Measurements from ENCODE around the gene CAMSAP3. TPM values are rescaled to one million over a fixed set of nuclear protein-coding genes. Genes with fewer than 3 reads are reported as not detected.

The CAMSAP3 gene
- total RNA-seq, 4 donors from 2014 or later = 0.11 to 0.42 (median 0.18) TPM

- Histone ChIP-seq H3K27me3 (peaks cover 0 to 51% (median 0%) of the 10 kb centered on the region in 4 donors), H3K4me3 (no peak overlapping the region), H3K36me3 (no peaks in the 10 kb centered on the region), H3K9me3 (no peaks in the 10 kb centered on the region), H3K4me1 (no peaks in the 10 kb centered on the region), H3K27ac (replicated peaks in 1 of 4) (no peak overlapping the region)
- TF ChIP-seq EP300 (IDR thresholded peaks at IDR 0.05) = no peak
- no peak for TF ChIP-seq CTCF (IDR thresholded peaks at IDR 0.05)
- no peak for TF ChIP-seq POLR2A (IDR thresholded peaks at IDR 0.05; ENCODE audit: low read depth)
- no peak for TF ChIP-seq POLR2AphosphoS5 (IDR thresholded peaks at IDR 0.05)
- WGBS = 92% methylated on average over 11 of the region's 25 CpGs
- intact Hi-C loops (cut with DNase I) = no loop called here
- no peak for DNase-seq (ENCODE audit: extremely low spot score)
Measured at GRCh38 chr19:7607874-7608560, 12.4 kb downstream of the CAMSAP3 start.

- Histone ChIP-seq H3K36me3 (no peaks in the 10 kb centered on the region), H3K4me3 (no peak overlapping the region), H3K27ac (replicated peaks in 1 of 4) (no peak overlapping the region), H3K4me1 (no peaks in the 10 kb centered on the region), H3K27me3 (peaks cover 0 to 24% (median 0%) of the 10 kb centered on the region in 4 donors), H3K9me3 (no peaks in the 10 kb centered on the region)
- DNase-seq (ENCODE audit: extremely low spot score) = no peak
- no peak for TF ChIP-seq CTCF (IDR thresholded peaks at IDR 0.05)
- no peak for TF ChIP-seq EP300 (IDR thresholded peaks at IDR 0.05)
- no peak for TF ChIP-seq POLR2A (IDR thresholded peaks at IDR 0.05; ENCODE audit: low read depth)
- TF ChIP-seq POLR2AphosphoS5 (IDR thresholded peaks at IDR 0.05) = no peak
- intact Hi-C loops (cut with DNase I) = no loop called here
- 85% methylated on average over 25 of the region's 31 CpGs for WGBS
Measured at GRCh38 chr19:7610491-7611240, 15.0 kb downstream of the CAMSAP3 start.

GRCh38 chr19:7611541-7612279, 16.0 kb downstream of the CAMSAP3 start:
- intact Hi-C loops (cut with DNase I) = no loop called here
- no peak for DNase-seq (ENCODE audit: extremely low spot score)
- TF ChIP-seq CTCF (IDR thresholded peaks at IDR 0.05) = no peak
- TF ChIP-seq POLR2AphosphoS5 (IDR thresholded peaks at IDR 0.05) = no peak
- no peak for TF ChIP-seq EP300 (IDR thresholded peaks at IDR 0.05)
- TF ChIP-seq POLR2A (IDR thresholded peaks at IDR 0.05; ENCODE audit: low read depth) = no peak
- Histone ChIP-seq H3K4me3 (no peak overlapping the region), H3K4me1 (no peaks in the 10 kb centered on the region), H3K36me3 (no peaks in the 10 kb centered on the region), H3K9me3 (no peaks in the 10 kb centered on the region), H3K27ac (replicated peaks in 1 of 4) (no peak overlapping the region), H3K27me3 (peaks cover 0 to 14% (median 0%) of the 10 kb centered on the region in 4 donors)
- WGBS = 89% methylated on average over 14 of the region's 41 CpGs

GRCh38 chr19:7612282-7613274, 16.9 kb downstream of the CAMSAP3 start:
- no peaks in the 10 kb centered on the region for H3K9me3 ChIP-seq
- no peak for DNase-seq (ENCODE audit: extremely low spot score)
- peaks cover 0 to 5% (median 0%) of the 10 kb centered on the region in 4 donors for H3K27me3 ChIP-seq
- no peaks in the 10 kb centered on the region for H3K4me1 ChIP-seq
- TF ChIP-seq POLR2AphosphoS5 (IDR thresholded peaks at IDR 0.05) (no peak), CTCF (IDR thresholded peaks at IDR 0.05) (no peak), POLR2A (IDR thresholded peaks at IDR 0.05; ENCODE audit: low read depth) (no peak), EP300 (IDR thresholded peaks at IDR 0.05) (no peak)
- H3K4me3 ChIP-seq = no peak overlapping the region
- WGBS = 91% methylated on average over 53 of the region's 81 CpGs
- intact Hi-C loops (cut with DNase I) = no loop called here
- H3K27ac ChIP-seq (replicated peaks in 1 of 4) = no peak overlapping the region
- peaks cover 0 to 7% (median 2%) of the 10 kb centered on the region in 4 donors for H3K36me3 ChIP-seq

All from esophagus muscularis mucosa (tissue), 4 donors.